GM23338 (cell line): ENCODE data around the gene GLG1. TPM values are rescaled to one million over a fixed set of nuclear protein-coding genes. Genes with fewer than 3 reads are reported as not detected.

Source experiments
- ATAC-seq: fragments of 200-7000 bp; cut with Tn5 transposase; 3 replicates; pipeline ENCODE4 v1.9.1; 2020
- DNase-seq: peaks from one replicate; pipeline ENCODE4 v3.0.0-alpha.2; 2015; ENCODE audit warnings: low spot score
- H2AFZ ChIP-seq: fragments of 200-600 bp; sonication (generic); 2 replicates; pipeline ENCODE4 v1.8.0; 2016; ENCODE audit warnings: antibody characterized with exemption, mild to moderate bottlenecking, moderate library complexity
- H3F3A ChIP-seq: fragments of 200-600 bp; sonication (generic); replicated peaks from 2 replicates; pipeline ENCODE4 v1.8.0; 2017; ENCODE audit warnings: antibody characterized with exemption, mixed run types, low read depth
- H3K27ac ChIP-seq: fragments of 200-600 bp; sonication (generic); 2 replicates; pipeline ENCODE4 v1.6.1; 2016; ENCODE audit warnings: low read depth
- H3K27me3 ChIP-seq: fragments of 200-600 bp; sonication (generic); 2 replicates; pipeline ENCODE4 v1.8.0; 2016; ENCODE audit warnings: mild to moderate bottlenecking, mixed run types, moderate library complexity; ENCODE audit not compliant: insufficient read depth
- H3K36me3 ChIP-seq: fragments of 200-600 bp; sonication (generic); 2 replicates; pipeline ENCODE4 v1.8.0; 2016; ENCODE audit warnings: mild to moderate bottlenecking; ENCODE audit not compliant: insufficient read depth
- H3K4me1 ChIP-seq: fragments of 200-600 bp; sonication (generic); 2 replicates; pipeline ENCODE4 v1.8.0; 2016; ENCODE audit warnings: mild to moderate bottlenecking, moderate library complexity; ENCODE audit not compliant: insufficient read depth
- H3K4me2 ChIP-seq: fragments of 200-600 bp; sonication (generic); 2 replicates; pipeline ENCODE4 v1.7.1; 2017; ENCODE audit warnings: mixed run types
- H3K4me3 ChIP-seq: fragments of 200-600 bp; sonication (generic); 2 replicates; pipeline ENCODE4 v1.6.1; 2016; ENCODE audit warnings: mixed run types
- H3K79me2 ChIP-seq: fragments of 200-600 bp; sonication (generic); replicated peaks from 2 replicates; pipeline ENCODE4 v1.8.0; 2017; ENCODE audit warnings: mild to moderate bottlenecking; ENCODE audit not compliant: insufficient read depth
- H3K9me2 ChIP-seq: fragments of 200-600 bp; sonication (generic); 2 replicates; pipeline ENCODE4 v1.8.0; 2017; ENCODE audit not compliant: insufficient read depth
- H4K20me1 ChIP-seq: fragments of 200-600 bp; sonication (generic); replicated peaks from 2 replicates; pipeline ENCODE4 v1.8.0; 2017; ENCODE audit warnings: mild to moderate bottlenecking; ENCODE audit not compliant: insufficient read depth
- H3K27ac Mint-ChIP-seq: 2 replicates; pipeline ENCODE4 v1.8.0; 2020; ENCODE audit warnings: inconsistent platforms, mild to moderate bottlenecking, moderate library complexity, mixed read lengths
- H3K27me3 Mint-ChIP-seq: 3 replicates; pipeline ENCODE4 v1.8.0; 2022; ENCODE audit warnings: low read depth, mild to moderate bottlenecking, moderate library complexity, mixed read lengths, inconsistent platforms; ENCODE audit not compliant: insufficient read depth, poor library complexity
- H3K36me3 Mint-ChIP-seq: 3 replicates; pipeline ENCODE4 v1.8.0; 2021; ENCODE audit warnings: low read depth, mild to moderate bottlenecking, inconsistent platforms, moderate library complexity, mixed read lengths
- H3K4me1 Mint-ChIP-seq: 3 replicates; pipeline ENCODE4 v1.8.0; 2020; ENCODE audit warnings: mild to moderate bottlenecking, inconsistent platforms, mixed read lengths
- H3K4me3 Mint-ChIP-seq: 3 replicates; pipeline ENCODE4 v1.8.0; 2021; ENCODE audit warnings: moderate library complexity, mild to moderate bottlenecking, inconsistent platforms, mixed read lengths
- H3K9me3 Mint-ChIP-seq: 3 replicates; pipeline ENCODE4 v1.8.0; 2020; ENCODE audit warnings: moderate library complexity, mild to moderate bottlenecking, inconsistent platforms, mixed read lengths
- CREB1 ChIP-seq: fragments of 250-450 bp; sonication (Bioruptor Pico); IDR thresholded peaks from 2 replicates; pipeline ENCODE4 v1.5.0; 2020; ENCODE audit warnings: low read depth, mild to moderate bottlenecking, moderate library complexity
- EZH2 ChIP-seq: fragments of 200-600 bp; sonication (generic); IDR thresholded peaks from one replicate; pipeline ENCODE4 v1.8.0; 2017; ENCODE audit warnings: antibody characterized with exemption, mild to moderate bottlenecking, low read depth; ENCODE audit not compliant: unreplicated experiment
- EZH2phosphoT487 ChIP-seq: fragments of 200-600 bp; sonication (generic); IDR thresholded peaks from one replicate; pipeline ENCODE4 v1.8.1; 2018; ENCODE audit warnings: antibody characterized with exemption; ENCODE audit not compliant: unreplicated experiment
- JUNB ChIP-seq: IDR thresholded peaks from one replicate; pipeline ENCODE4 v1.6.1; 2016; ENCODE audit warnings: antibody characterized with exemption; ENCODE audit not compliant: unreplicated experiment
- NANOG ChIP-seq: IDR thresholded peaks from 2 replicates; pipeline ENCODE4 v1.6.1; 2016; ENCODE audit warnings: antibody characterized with exemption, borderline replicate concordance
- POLR2AphosphoS5 ChIP-seq: IDR thresholded peaks from 2 replicates; pipeline ENCODE4 v1.6.1; 2016; ENCODE audit warnings: antibody characterized with exemption, low read depth
- STAT1 ChIP-seq: IDR thresholded peaks from one replicate; pipeline ENCODE4 v1.6.1; 2016; ENCODE audit warnings: antibody characterized with exemption; ENCODE audit not compliant: unreplicated experiment
- ZNF114 ChIP-seq: fragments of 250-450 bp; sonication (Bioruptor Pico); IDR thresholded peaks from 2 replicates; pipeline ENCODE4 v1.5.0; 2020; ENCODE audit warnings: mild to moderate bottlenecking, moderate library complexity
- ZNF331 ChIP-seq: fragments of 250-450 bp; sonication (Bioruptor Pico); IDR thresholded peaks from 2 replicates; pipeline ENCODE4 v1.5.0; 2020; ENCODE audit warnings: low read depth, mild to moderate bottlenecking, moderate library complexity
- polyA plus RNA-seq: library from polyadenylated mRNA; unstranded; fragments of >200 nt; fragmentation: Nextera tagmentation; extraction: Ambion mirVana; gene quantifications from 2 replicates; pipeline ENCODE4 v1.2.1, GENCODE V29; 2016
- total RNA-seq: library from RNA; depleted of rRNA; stranded (reverse); fragments of >200 nt; shearing (Covaris generic); gene quantifications from 2 replicates; pipeline ENCODE4 v1.2.3, GENCODE V29; 2014
- TF ChIP-seq, protein P1 (sequence below): IDR thresholded peaks from one replicate; pipeline ENCODE4 v1.6.1; 2018; ENCODE audit warnings: antibody characterized with exemption; ENCODE audit not compliant: unreplicated experiment
- TF ChIP-seq, protein P2 (sequence below): fragments of 250-450 bp; sonication (Bioruptor Pico); IDR thresholded peaks from 2 replicates; pipeline ENCODE4 v1.5.0; 2020; ENCODE audit warnings: mild to moderate bottlenecking, moderate library complexity
- TF ChIP-seq, protein P3 (sequence below): IDR thresholded peaks from 2 replicates; pipeline ENCODE4 v1.6.1; 2016; ENCODE audit warnings: antibody characterized with exemption
- TF ChIP-seq, protein P4 (sequence below), 2 experiments: fragments of 200-600 bp in 1 of 2; sonication (generic) in 1 of 2; conservative IDR thresholded peaks; 2 replicates each; pipeline versions ENCODE4 v1.5.1 to v1.6.1; 2016 to 2017; ENCODE audit warnings: antibody characterized with exemption in 2 of 2, low read depth in 2 of 2, mild to moderate bottlenecking in 2 of 2, moderate library complexity in 1 of 2

The GLG1 gene
- total and polyA plus RNA-seq, 2 experiments from 2014 or later = 61.2 to 211 TPM

DNA sequence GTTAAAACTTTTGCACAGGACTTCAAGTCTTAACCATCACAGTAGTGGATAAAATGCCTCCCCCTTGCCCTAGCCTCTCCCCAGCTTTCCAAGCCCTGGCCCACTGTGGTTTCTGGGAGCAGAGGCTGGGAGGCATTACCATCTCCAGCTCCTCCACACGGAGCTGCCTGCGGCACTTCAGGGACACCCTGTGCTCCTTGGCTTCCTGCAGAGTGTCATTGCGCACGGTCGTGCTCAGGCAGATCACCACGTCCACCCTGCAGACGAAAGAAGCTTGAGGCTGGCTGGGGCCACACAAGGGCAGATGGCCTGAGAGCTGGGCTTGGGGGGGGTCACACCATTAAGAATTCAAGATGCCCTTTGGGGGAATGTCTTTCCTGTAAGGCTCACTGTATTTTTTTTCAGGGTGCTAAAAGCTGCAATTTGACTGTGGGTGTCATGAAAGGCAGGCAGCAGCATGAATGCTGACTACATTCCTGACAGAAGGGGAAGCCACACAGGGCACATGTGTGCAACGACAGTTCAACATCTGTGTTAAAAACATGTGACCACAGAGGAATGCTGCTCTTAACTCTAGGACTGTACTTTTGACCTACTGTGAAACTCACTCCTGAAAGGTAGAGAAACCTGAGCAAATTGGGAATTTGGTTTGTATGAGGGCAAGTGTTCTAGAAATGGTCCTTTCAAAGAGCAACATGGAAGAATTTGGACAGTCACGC lies 137.9 kb downstream of the GLG1 start:
- Histone ChIP-seq H3K27me3 (no peaks in the 10 kb centered on the region), H3K79me2 (no peaks in the 10 kb centered on the region), H3F3A (0 out of 2 replicates have a peak, but pooled peaks cover 3% of the 10 kb centered on the region), H3K9me2 (no peaks in the 10 kb centered on the region), H3K4me2 (no peak overlapping the region), H3K4me1 (no peaks in the 10 kb centered on the region), H3K4me3 (no peak overlapping the region), H2AFZ (no peak overlapping the region), H3K27ac (no peak overlapping the region), H4K20me1 (no peaks in the 10 kb centered on the region; the same call in 1 of the 2 replicates), H3K36me3 (peaks cover 58% of the 10 kb centered on the region)
- ATAC-seq (no peak), DNase-seq (no peak)
- Mint-ChIP-seq H3K36me3 (peaks cover 81% of the 10 kb centered on the region), H3K27ac (no peak overlapping the region), H3K4me3 (no peak overlapping the region), H3K9me3 (no peaks in the 10 kb centered on the region), H3K27me3 (peaks cover 10% of the 10 kb centered on the region), H3K4me1 (no peaks in the 10 kb centered on the region)
- TF ChIP-seq POLR2AphosphoS5 (no peak), EZH2phosphoT487 (no peak), EZH2 (no peak), ZNF114 (no peak), CREB1 (CRISPR knock-in tag) (no peak), JUNB (no peak), ZNF331 (CRISPR knock-in tag) (no peak), NANOG (no peak), STAT1 (no peak)
- TF ChIP-seq, protein P1, sequence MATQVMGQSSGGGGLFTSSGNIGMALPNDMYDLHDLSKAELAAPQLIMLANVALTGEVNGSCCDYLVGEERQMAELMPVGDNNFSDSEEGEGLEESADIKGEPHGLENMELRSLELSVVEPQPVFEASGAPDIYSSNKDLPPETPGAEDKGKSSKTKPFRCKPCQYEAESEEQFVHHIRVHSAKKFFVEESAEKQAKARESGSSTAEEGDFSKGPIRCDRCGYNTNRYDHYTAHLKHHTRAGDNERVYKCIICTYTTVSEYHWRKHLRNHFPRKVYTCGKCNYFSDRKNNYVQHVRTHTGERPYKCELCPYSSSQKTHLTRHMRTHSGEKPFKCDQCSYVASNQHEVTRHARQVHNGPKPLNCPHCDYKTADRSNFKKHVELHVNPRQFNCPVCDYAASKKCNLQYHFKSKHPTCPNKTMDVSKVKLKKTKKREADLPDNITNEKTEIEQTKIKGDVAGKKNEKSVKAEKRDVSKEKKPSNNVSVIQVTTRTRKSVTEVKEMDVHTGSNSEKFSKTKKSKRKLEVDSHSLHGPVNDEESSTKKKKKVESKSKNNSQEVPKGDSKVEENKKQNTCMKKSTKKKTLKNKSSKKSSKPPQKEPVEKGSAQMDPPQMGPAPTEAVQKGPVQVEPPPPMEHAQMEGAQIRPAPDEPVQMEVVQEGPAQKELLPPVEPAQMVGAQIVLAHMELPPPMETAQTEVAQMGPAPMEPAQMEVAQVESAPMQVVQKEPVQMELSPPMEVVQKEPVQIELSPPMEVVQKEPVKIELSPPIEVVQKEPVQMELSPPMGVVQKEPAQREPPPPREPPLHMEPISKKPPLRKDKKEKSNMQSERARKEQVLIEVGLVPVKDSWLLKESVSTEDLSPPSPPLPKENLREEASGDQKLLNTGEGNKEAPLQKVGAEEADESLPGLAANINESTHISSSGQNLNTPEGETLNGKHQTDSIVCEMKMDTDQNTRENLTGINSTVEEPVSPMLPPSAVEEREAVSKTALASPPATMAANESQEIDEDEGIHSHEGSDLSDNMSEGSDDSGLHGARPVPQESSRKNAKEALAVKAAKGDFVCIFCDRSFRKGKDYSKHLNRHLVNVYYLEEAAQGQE = no peak
- TF ChIP-seq, protein P2, sequence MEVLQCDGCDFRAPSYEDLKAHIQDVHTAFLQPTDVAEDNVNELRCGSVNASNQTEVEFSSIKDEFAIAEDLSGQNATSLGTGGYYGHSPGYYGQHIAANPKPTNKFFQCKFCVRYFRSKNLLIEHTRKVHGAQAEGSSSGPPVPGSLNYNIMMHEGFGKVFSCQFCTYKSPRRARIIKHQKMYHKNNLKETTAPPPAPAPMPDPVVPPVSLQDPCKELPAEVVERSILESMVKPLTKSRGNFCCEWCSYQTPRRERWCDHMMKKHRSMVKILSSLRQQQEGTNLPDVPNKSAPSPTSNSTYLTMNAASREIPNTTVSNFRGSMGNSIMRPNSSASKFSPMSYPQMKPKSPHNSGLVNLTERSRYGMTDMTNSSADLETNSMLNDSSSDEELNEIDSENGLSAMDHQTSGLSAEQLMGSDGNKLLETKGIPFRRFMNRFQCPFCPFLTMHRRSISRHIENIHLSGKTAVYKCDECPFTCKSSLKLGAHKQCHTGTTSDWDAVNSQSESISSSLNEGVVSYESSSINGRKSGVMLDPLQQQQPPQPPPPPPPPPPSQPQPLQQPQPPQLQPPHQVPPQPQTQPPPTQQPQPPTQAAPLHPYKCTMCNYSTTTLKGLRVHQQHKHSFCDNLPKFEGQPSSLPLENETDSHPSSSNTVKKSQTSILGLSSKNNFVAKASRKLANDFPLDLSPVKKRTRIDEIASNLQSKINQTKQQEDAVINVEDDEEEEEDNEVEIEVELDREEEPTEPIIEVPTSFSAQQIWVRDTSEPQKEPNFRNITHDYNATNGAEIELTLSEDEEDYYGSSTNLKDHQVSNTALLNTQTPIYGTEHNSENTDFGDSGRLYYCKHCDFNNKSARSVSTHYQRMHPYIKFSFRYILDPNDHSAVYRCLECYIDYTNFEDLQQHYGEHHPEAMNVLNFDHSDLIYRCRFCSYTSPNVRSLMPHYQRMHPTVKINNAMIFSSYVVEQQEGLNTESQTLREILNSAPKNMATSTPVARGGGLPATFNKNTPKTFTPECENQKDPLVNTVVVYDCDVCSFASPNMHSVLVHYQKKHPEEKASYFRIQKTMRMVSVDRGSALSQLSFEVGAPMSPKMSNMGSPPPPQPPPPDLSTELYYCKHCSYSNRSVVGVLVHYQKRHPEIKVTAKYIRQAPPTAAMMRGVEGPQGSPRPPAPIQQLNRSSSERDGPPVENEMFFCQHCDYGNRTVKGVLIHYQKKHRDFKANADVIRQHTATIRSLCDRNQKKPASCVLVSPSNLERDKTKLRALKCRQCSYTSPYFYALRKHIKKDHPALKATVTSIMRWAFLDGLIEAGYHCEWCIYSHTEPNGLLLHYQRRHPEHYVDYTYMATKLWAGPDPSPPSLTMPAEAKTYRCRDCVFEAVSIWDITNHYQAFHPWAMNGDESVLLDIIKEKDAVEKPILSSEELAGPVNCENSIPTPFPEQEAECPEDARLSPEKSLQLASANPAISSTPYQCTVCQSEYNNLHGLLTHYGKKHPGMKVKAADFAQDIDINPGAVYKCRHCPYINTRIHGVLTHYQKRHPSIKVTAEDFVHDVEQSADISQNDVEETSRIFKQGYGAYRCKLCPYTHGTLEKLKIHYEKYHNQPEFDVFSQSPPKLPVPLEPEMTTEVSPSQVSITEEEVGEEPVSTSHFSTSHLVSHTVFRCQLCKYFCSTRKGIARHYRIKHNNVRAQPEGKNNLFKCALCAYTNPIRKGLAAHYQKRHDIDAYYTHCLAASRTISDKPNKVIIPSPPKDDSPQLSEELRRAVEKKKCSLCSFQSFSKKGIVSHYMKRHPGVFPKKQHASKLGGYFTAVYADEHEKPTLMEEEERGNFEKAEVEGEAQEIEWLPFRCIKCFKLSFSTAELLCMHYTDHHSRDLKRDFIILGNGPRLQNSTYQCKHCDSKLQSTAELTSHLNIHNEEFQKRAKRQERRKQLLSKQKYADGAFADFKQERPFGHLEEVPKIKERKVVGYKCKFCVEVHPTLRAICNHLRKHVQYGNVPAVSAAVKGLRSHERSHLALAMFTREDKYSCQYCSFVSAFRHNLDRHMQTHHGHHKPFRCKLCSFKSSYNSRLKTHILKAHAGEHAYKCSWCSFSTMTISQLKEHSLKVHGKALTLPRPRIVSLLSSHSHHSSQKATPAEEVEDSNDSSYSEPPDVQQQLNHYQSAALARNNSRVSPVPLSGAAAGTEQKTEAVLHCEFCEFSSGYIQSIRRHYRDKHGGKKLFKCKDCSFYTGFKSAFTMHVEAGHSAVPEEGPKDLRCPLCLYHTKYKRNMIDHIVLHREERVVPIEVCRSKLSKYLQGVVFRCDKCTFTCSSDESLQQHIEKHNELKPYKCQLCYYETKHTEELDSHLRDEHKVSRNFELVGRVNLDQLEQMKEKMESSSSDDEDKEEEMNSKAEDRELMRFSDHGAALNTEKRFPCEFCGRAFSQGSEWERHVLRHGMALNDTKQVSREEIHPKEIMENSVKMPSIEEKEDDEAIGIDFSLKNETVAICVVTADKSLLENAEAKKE (CRISPR knock-in tag) = no peak
- TF ChIP-seq, protein P3, sequence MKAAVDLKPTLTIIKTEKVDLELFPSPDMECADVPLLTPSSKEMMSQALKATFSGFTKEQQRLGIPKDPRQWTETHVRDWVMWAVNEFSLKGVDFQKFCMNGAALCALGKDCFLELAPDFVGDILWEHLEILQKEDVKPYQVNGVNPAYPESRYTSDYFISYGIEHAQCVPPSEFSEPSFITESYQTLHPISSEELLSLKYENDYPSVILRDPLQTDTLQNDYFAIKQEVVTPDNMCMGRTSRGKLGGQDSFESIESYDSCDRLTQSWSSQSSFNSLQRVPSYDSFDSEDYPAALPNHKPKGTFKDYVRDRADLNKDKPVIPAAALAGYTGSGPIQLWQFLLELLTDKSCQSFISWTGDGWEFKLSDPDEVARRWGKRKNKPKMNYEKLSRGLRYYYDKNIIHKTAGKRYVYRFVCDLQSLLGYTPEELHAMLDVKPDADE = no peak
- TF ChIP-seq, protein P4, sequence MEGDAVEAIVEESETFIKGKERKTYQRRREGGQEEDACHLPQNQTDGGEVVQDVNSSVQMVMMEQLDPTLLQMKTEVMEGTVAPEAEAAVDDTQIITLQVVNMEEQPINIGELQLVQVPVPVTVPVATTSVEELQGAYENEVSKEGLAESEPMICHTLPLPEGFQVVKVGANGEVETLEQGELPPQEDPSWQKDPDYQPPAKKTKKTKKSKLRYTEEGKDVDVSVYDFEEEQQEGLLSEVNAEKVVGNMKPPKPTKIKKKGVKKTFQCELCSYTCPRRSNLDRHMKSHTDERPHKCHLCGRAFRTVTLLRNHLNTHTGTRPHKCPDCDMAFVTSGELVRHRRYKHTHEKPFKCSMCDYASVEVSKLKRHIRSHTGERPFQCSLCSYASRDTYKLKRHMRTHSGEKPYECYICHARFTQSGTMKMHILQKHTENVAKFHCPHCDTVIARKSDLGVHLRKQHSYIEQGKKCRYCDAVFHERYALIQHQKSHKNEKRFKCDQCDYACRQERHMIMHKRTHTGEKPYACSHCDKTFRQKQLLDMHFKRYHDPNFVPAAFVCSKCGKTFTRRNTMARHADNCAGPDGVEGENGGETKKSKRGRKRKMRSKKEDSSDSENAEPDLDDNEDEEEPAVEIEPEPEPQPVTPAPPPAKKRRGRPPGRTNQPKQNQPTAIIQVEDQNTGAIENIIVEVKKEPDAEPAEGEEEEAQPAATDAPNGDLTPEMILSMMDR (conservative IDR thresholded peaks at IDR 0.05; ENCODE audit: low read depth in 2 of 2) = no peak
